A673 (cell line): ENCODE results near the gene C3AR1. TPM values are rescaled to one million over a fixed set of nuclear protein-coding genes. Genes with fewer than 3 reads are reported as not detected.

Experiments used
- BruUV-seq: library from RNA; stranded (reverse); fragments of 400-500 nt; replicated peaks from 2 replicates; lab custom pipeline; 2021; lab: Mats Ljungman, UMichigan
- CTCF ChIA-PET: fragments of 300-600 bp; sonication (Branson Sonifier 250); formaldehyde crosslinking; loops from one replicate; lab custom pipeline; 2022; ENCODE audit warnings: antibody characterized with exemption; lab: Charles Lee
- POLR2A ChIA-PET: fragments of 300-600 bp; sonication (Branson Sonifier 250); formaldehyde crosslinking; loops from one replicate; lab custom pipeline; 2022; ENCODE audit warnings: antibody characterized with exemption; ENCODE audit not compliant: low non-redundant PET; lab: Charles Lee
- DNase-seq: peaks from one replicate; pipeline ENCODE4 v3.0.0-alpha.2; 2015; ENCODE audit warnings: low spot score
- H3K27ac ChIP-seq: fragments of 200-600 bp; sonication (generic); 2 replicates; pipeline ENCODE4 v1.5.1; 2016; ENCODE audit warnings: mixed run types, low read depth, mild to moderate bottlenecking, mixed read lengths, antibody characterized with exemption, low read length; ENCODE audit not compliant: poor library complexity, severe bottlenecking
- H3K27me3 ChIP-seq: fragments of 200-600 bp; sonication (generic); replicated peaks from 2 replicates; pipeline ENCODE4 v1.6.1; 2017; ENCODE audit warnings: mixed run types, low read depth, mild to moderate bottlenecking, mixed read lengths, antibody characterized with exemption, low read length; ENCODE audit not compliant: insufficient read depth, poor library complexity
- H3K36me3 ChIP-seq: fragments of 200-600 bp; sonication (generic); 2 replicates; pipeline ENCODE4 v1.6.1; 2016; ENCODE audit warnings: mixed run types, mild to moderate bottlenecking, mixed read lengths, antibody characterized with exemption, low read length; ENCODE audit not compliant: insufficient read depth, poor library complexity, severe bottlenecking
- H3K4me1 ChIP-seq: fragments of 200-600 bp; sonication (generic); 2 replicates; pipeline ENCODE4 v1.6.1; 2017; ENCODE audit warnings: mixed run types, mild to moderate bottlenecking, mixed read lengths, antibody characterized with exemption, low read length; ENCODE audit not compliant: insufficient read depth, poor library complexity, severe bottlenecking
- H3K4me3 ChIP-seq: fragments of 200-600 bp; sonication (generic); 2 replicates; pipeline ENCODE4 v1.5.1; 2016; ENCODE audit warnings: low read depth, mixed run types, mild to moderate bottlenecking, mixed read lengths, low read length; ENCODE audit not compliant: poor library complexity, severe bottlenecking
- H3K9me3 ChIP-seq: fragments of 200-600 bp; sonication (generic); 2 replicates; pipeline ENCODE4 v1.6.1; 2016; ENCODE audit warnings: mixed run types, low read depth, mild to moderate bottlenecking, mixed read lengths, antibody characterized with exemption, low read length; ENCODE audit not compliant: poor library complexity, severe bottlenecking
- CTCF ChIP-seq: fragments of 300-800, 200-600 bp; sonication (generic); conservative IDR thresholded peaks from 2 replicates; pipeline ENCODE4 v1.5.1; 2017; ENCODE audit warnings: low read depth, mild to moderate bottlenecking, antibody characterized with exemption, low read length, moderate library complexity, mixed read lengths
- EZH2 ChIP-seq: fragments of 200-600 bp; sonication (generic); IDR thresholded peaks from 2 replicates; pipeline ENCODE4 v1.6.1; 2017; ENCODE audit warnings: borderline replicate concordance, low read depth, mild to moderate bottlenecking, mixed read lengths, antibody characterized with exemption, low read length; ENCODE audit not compliant: poor library complexity, severe bottlenecking
- intact Hi-C: fragments of 100-400 bp; cut with micrococcal nuclease; formaldehyde crosslinking; loops from one replicate; pipeline ENCODE4 v1.10.0; 2022; ENCODE audit not compliant: unreplicated experiment
- total RNA-seq: library from RNA; stranded (reverse); gene quantifications from 2 replicates; pipeline ENCODE4 v1.2.3, GENCODE V29; 2021

The C3AR1 gene
- total RNA-seq, 1 experiment from 2014 or later, result 3.5 TPM

- BruUV-seq, result no TSS peak
- ChIA-PET CTCF (no interaction called here), POLR2A (no interaction called here)
- TF ChIP-seq CTCF, result no peak
- no peak for TF ChIP-seq EZH2
- intact Hi-C loops, result no loop called here
- Histone ChIP-seq H3K4me3 (no peak overlapping the region), H3K36me3 (peaks cover 10% of the 10 kb centered on the region), H3K9me3 (no peaks in the 10 kb centered on the region), H3K27ac (no peak overlapping the region), H3K4me1 (no peaks in the 10 kb centered on the region), H3K27me3 (no peaks in the 10 kb centered on the region)
- no peak for DNase-seq
Measured at GRCh38 chr12:8057306-8057705, 8.9 kb downstream of the C3AR1 start.

GRCh38 chr12:8054816-8055215 is 11.3 kb downstream of the C3AR1 start:
- no peak for DNase-seq
- no peak overlapping the region for H3K27ac ChIP-seq
- POLR2A ChIA-PET, result no interaction called here
- TF ChIP-seq EZH2 (no peak), CTCF (no peak)
- BruUV-seq, result no TSS peak
- intact Hi-C loops, result no loop called here
- H3K9me3 ChIP-seq, result no peaks in the 10 kb centered on the region
- H3K27me3 ChIP-seq, result no peaks in the 10 kb centered on the region
- no peak overlapping the region for H3K4me3 ChIP-seq
- no peaks in the 10 kb centered on the region for H3K4me1 ChIP-seq
- CTCF ChIA-PET, result no interaction called here
- peaks cover 17% of the 10 kb centered on the region for H3K36me3 ChIP-seq

- Histone ChIP-seq H3K4me1 (no peaks in the 10 kb centered on the region), H3K36me3 (peaks cover 35% of the 10 kb centered on the region), H3K27me3 (no peaks in the 10 kb centered on the region), H3K4me3 (no peak overlapping the region), H3K9me3 (no peaks in the 10 kb centered on the region), H3K27ac (no peak overlapping the region)
- CTCF ChIA-PET, result no interaction called here
- POLR2A ChIA-PET, result no interaction called here
- no peak for TF ChIP-seq CTCF
- no peak for TF ChIP-seq EZH2
- DNase-seq, result no peak
- BruUV-seq, result no TSS peak
- intact Hi-C loops, result no loop called here
Measured at GRCh38 chr12:8052679-8053078, 13.5 kb downstream of the C3AR1 start.
